Right lobe of liver (tissue), 6 donors: ENCODE measurements around the gene CCDC77. TPM values are rescaled to one million over a fixed set of nuclear protein-coding genes. Genes with fewer than 3 reads are reported as not detected.
A peak's percentile ranks its signal among the peaks of the same experiment; 100 is the strongest.

Experiments
- ATAC-seq, 4 donors: fragments of 200-7000 bp; cut with Tn5 transposase; one replicate each; pipeline ENCODE4 v1.9.1; 2020; ENCODE audit warnings: mild to moderate bottlenecking in 4 of 4, moderate library complexity in 4 of 4
- DNase-seq, 3 donors: peaks; one replicate each; pipeline ENCODE4 v3.0.0-alpha.2; 2020
- H3K27ac ChIP-seq, 3 donors: fragments of 200-600 bp; one replicate each; pipeline ENCODE4 v1.8.0; 2022
- H3K27me3 ChIP-seq, 2 donors: fragments of 200-600 bp; one replicate each; pipeline ENCODE4 v1.8.0; 2022
- H3K36me3 ChIP-seq, 4 donors: fragments of 200-600 bp; sonication (generic) in 1 of 4; one replicate each; pipeline versions ENCODE4 v1.5.1 to v1.8.0; 2017 to 2022; ENCODE audit warnings: control low read depth in 1 of 4
- H3K4me1 ChIP-seq, 4 donors: fragments of 200-600 bp; sonication (generic) in 1 of 4; one replicate each; pipeline versions ENCODE4 v1.5.1 to v1.8.0; 2017 to 2022; ENCODE audit warnings: control low read depth in 1 of 4
- H3K4me3 ChIP-seq, 3 donors: fragments of 200-600 bp; one replicate each; pipeline ENCODE4 v1.8.0; 2022
- H3K9me3 ChIP-seq, 4 donors: fragments of 200-600 bp; sonication (generic) in 1 of 4; one replicate each; pipeline versions ENCODE4 v1.5.1 to v1.8.0; 2017 to 2022; ENCODE audit warnings: control low read depth in 1 of 4
- CTCF ChIP-seq, 4 donors: fragments of 200-600 bp in 3 of 4; fragments of 450-650 bp in 1 of 4; IDR thresholded peaks; one replicate each; pipeline versions ENCODE4 v1.5.1 to v1.8.0; 2016 to 2022; ENCODE audit warnings: antibody characterized with exemption in 4 of 4, mild to moderate bottlenecking in 2 of 4
- POLR2A ChIP-seq: fragments of 450-650 bp; IDR thresholded peaks from one replicate; pipeline ENCODE4 v1.6.1; 2017; ENCODE audit warnings: antibody characterized with exemption, mild to moderate bottlenecking
- WGBS: methylation state at CpG from one replicate; pipeline ENCODE4 v1.1.6; 2018; ENCODE audit warnings: low coverage, low lambda C conversion rate; ENCODE audit not compliant: insufficient coverage; ENCODE audit errors: missing lambda C conversion rate; 5-methylcytosine and 5-hydroxymethylcytosine counted together
- intact Hi-C, 2 donors: fragments of 100-400 bp; cut with DNase I; formaldehyde crosslinking; loops; one replicate each; pipeline versions ENCODE4 v1.11.2 to v1.14.1; 2022
- total RNA-seq, 6 experiments: library from RNA; depleted of rRNA in 2 of 6; stranded (reverse); fragments of >200 nt in 2 of 6; fragmentation: NEBNext Ultra II Directional in 3 of 6; extraction: Animal tissue kit (Norgen Biotek cat#: 25700) in 3 of 6; gene quantifications; one replicate each; pipeline versions ENCODE4 v1.1.0 to v1.2.4, GENCODE V29; 2016 to 2023
- donor health status: DM: no; HTN: yes; CAD: no.
- donor health status: DM: no; HTN: no; CAD: no.
- donor health status: DM: no; HTN: no; CAD: no.
- donor health status: DM: no; HTN: yes; CAD: no.
- donor health status: DM: no; HTN: yes; CAD: no.

The CCDC77 gene
- total RNA-seq, 6 experiments from 2014 or later = 1.9 to 3.8 (median 2.1) TPM

- WGBS = 73% methylated on average over 5 of the region's 5 CpGs
- TF ChIP-seq POLR2A (no peak), CTCF (IDR thresholded peaks at IDR 0.05) (no peak)
- Histone ChIP-seq H3K27ac (no peak overlapping the region), H3K4me3 (no peak overlapping the region), H3K27me3 (no peaks in the 10 kb centered on the region), H3K36me3 (no peaks in the 10 kb centered on the region), H3K9me3 (no peaks in the 10 kb centered on the region), H3K4me1 (no peaks in the 10 kb centered on the region)
- intact Hi-C loops = no loop called here
- DNase-seq (no peak), ATAC-seq (no peak)
These were observed 71.8 kb downstream of the CCDC77 start for GRCh38 chr12:473198-473597.

- DNase-seq (peak in 1 of 3 donors; percentile 6), ATAC-seq (no peak)
- no peak for TF ChIP-seq POLR2A
- TF ChIP-seq CTCF (IDR thresholded peaks at IDR 0.05) = no peak
- no peak overlapping the region for H3K4me3 ChIP-seq
- H3K9me3 ChIP-seq = no peaks in the 10 kb centered on the region
- intact Hi-C loops = no loop called here
- H3K27ac ChIP-seq = no peak overlapping the region
- no peaks in the 10 kb centered on the region for H3K36me3 ChIP-seq
- 39% methylated on average over 9 of the region's 9 CpGs for WGBS
- H3K27me3 ChIP-seq = no peaks in the 10 kb centered on the region
- H3K4me1 ChIP-seq = no peaks in the 10 kb centered on the region
These were observed 72.6 kb downstream of the CCDC77 start for GRCh38 chr12:473863-474577.

GRCh38 chr12:475286-475685 lies 73.8 kb downstream of the CCDC77 start:
- DNase-seq (no peak), ATAC-seq (peak in 1 of 4 donors; percentile 22)
- Histone ChIP-seq H3K4me1 (no peaks in the 10 kb centered on the region), H3K36me3 (no peaks in the 10 kb centered on the region), H3K9me3 (no peaks in the 10 kb centered on the region), H3K27ac (no peak overlapping the region), H3K4me3 (no peak overlapping the region), H3K27me3 (no peaks in the 10 kb centered on the region)
- intact Hi-C loops = no loop called here
- TF ChIP-seq POLR2A (no peak), CTCF (IDR thresholded peaks at IDR 0.05) (no peak)
- WGBS = 43% methylated on average over 5 of the region's 5 CpGs

GRCh38 chr12:479161-479560 lies 77.7 kb downstream of the CCDC77 start:
- Histone ChIP-seq H3K4me3 (no peak overlapping the region), H3K36me3 (no peaks in the 10 kb centered on the region), H3K27ac (no peak overlapping the region), H3K4me1 (no peaks in the 10 kb centered on the region), H3K9me3 (no peaks in the 10 kb centered on the region), H3K27me3 (no peaks in the 10 kb centered on the region)
- WGBS = no CpG with 5 or more reads among the region's 4 CpGs
- no peak for ATAC-seq
- no peak for DNase-seq
- intact Hi-C loops = no loop called here
- TF ChIP-seq CTCF (IDR thresholded peaks at IDR 0.05) (no peak), POLR2A (no peak)
